Stimulated activated CD4-positive, alpha-beta T cell treated with anti-CD3 and anti-CD28 coated beads, Interleukin-15, amount 100 ng/mL, for 24 hours (primary cell): ENCODE results near the gene FAM241B.

Experiments used
- DNase-seq: peaks from one replicate; pipeline ENCODE4 v3.0.0-alpha.2; 2020

The FAM241B gene

DNA sequence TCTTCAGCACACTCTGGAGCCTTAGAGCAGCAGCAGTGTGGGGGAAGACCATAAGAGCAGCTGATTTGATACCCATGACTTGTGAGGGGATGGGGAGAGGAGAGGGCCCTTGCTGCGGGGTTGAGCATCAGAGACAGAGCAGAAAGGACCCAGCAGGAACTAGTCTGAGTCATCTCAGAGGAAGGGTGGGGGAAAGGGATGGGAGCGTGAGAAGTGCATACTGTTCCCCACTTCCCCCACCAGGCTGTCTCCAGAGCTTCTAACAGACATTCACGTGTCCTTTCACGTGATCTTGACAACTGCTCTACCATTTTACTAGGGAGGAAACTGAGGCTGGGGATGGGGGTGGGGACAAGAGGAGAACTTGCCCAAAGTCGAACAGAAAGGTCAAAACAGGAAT lies 38.7 kb downstream of the FAM241B start:
- no peak for DNase-seq

DNA sequence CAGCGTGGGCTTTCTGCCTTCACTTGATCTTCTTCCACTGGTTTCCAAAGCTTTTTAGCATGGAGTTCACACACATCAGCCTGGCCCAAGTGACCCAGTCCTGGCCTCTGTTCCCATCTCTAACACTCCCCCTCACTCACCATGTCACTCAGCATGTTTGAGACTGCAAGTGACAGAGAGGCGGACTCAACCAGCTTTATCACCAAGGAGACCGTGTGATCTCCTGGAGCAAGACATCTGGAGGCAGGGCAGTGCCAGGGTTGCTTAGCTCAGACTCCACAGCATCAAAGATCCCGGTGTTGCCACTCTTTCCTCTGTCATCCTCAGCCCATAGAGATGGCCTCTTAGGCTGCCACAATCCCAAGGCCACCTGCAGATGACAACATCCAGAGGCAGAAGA lies 39.4 kb downstream of the FAM241B start:
- DNase-seq: no peak

DNA sequence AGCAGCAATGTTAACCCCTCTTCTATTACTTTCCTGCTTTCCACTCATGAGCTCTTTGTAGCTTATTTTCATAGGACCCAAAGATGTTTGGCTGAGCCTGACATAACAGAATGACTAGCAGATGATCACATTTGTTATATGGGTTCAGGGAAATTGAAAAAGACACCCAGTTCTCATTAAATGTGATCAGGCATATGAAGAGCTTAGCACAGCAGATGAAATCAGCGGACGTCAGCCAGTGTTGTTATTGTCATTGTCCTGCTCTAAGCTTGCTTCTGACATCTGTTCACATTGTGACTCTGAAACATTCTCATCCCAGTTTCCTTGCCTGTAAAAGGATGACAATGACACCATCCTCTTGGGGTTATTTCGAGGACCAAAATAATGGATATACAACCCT lies 43.5 kb downstream of the FAM241B start:
- DNase-seq: no peak

DNA sequence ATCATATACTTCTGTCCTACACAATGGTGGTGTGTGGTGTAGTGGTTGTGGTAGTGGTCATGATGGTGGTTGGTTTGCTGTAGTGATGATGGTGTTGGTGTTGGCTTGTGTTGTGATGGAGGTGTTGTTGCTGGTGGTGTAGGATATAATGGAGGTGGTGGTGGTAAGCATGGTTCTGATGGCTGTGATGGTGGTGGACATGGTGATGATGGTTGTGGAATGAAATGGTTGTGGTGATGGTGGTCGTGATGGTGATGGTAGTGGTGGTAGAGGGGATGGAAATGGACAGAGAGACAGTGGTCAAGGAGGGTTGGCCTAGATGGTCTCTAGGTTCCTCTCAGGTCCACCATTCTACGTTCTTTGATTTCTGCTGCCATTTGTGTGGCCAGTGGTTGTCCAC lies 44.7 kb downstream of the FAM241B start:
- DNase-seq: no peak

DNA sequence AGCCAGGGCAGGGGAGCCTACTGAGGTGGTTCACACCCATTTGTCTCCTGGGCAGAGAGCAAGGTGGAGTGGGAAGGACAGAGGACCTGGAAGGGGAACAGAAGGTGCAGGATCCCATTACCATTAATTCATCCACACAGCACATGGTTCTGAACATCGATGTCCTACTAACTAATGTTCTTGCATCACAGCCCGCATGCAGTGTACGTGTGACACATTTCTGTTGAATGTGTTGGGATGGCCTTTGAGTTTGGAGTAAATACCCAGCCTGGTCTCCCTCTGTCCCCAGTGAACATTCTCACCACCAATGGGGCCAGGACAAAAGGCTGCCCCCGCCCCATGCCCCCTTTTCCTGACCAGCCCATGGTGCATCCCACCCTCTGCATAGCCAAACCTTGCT lies 46.3 kb downstream of the FAM241B start:
- DNase-seq: no peak

DNA sequence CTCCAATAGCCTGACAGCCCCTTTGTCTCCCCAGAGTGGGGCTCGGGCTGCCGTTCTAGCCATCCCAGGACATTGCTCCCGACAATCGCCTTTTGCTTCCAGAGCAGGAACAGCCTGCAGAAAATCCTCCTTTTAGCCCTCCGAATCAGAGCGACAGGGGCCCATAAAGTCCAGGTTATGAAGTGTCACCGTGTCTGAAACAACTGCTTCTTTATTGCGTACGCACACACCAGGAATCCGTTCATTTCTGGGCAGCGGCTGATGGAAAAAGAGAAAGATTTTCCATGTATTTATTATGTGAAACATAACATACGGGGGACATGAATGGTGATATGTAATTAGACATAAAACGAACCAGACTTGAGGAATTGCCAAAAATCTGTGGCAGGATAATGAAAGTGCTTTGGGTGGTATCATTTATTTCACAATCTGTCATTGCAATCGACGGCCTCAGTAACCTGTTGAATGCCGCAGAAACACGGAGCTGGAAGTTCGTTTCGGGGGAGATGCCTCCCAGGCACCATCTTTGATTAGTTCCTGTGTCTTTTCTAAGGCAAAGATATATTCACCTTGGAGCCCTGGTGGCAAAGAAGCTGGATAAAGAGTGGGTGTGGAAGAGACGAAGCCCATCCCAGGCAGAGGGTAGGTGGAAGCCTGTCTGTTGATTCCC lies 48.1 kb downstream of the FAM241B start:
- DNase-seq: no peak

DNA sequence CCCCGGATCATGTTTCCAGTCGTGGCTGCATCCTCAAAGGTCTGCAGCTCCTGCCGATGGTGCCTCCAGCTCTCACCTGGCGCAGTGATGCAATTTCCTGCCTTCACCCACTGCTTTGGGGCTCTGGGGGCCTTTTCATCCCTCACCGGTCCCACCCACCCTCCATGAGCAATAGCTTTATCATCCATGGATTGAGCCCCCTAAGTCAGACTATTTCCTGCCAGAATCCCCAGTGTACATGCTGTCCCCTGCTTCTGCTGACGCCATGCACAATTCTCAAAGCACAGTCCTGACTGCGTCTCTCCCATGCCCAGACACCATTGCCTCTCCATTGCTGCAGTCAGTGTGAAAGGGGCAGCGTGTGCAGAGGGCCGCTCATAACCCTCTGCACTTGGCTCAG lies 49.7 kb downstream of the FAM241B start:
- DNase-seq: no peak

DNA sequence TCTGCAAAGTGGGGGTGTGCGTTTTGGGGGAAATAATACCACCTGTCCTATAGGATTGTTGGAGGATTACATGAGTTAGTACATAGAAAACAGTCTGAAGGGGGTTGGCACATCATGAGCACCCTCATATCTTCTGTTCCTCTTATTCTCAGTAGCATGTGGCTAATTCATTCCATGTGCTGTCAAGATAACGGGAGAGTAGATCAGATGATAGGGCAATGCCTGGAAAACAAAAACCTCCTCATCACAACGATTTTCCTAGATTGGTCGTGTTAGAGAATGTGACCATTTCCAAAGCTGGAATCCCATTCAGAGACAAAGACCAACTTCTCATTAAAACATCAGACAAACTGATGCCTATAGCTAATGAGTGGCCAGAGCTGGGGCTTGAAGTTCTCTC lies 50.6 kb downstream of the FAM241B start:
- no peak for DNase-seq

DNA sequence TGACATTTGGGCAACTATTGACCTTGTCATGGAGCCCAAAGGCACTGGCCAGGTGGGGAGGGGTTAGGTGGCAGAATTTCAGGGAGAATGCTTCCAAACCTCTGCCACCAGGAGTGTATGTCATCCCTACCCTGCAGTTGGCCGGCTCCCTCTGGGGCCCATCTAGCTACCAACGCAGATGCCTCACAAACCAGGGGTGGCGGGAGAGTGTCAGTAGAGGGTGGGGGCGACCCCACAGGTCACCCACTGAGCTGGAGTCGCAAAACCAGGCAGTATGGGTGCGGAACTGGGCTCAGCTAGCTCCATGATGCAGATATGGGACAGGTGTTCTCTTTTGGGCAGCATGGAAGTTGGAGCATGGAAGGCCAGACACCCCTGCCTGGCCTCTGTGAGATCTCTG lies 51.4 kb downstream of the FAM241B start:
- no peak for DNase-seq

DNA sequence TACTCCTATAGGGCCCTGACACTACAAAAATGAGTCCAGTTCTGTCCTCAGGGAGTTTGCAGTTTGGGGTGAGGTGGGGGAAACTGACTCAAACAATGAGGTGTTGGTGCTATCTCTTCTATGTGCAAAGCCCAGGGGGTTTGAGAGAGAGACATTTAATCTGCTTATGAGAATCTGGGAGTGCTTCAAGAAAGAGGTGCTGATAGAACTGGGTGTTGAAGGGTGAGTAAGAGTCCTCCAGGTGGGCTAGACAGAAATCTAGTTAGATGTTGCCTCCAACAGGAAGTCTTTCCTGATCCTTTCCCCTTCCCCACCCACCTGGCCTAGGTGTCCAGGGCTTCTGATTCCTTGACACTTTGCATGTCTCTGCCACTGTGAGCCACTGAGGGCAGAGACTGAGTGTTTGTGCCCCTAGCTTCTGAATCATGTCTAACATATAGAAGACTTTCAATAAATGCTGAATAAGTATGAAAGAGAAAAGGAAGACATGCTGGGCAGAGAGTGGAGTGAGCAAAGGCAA lies 53.0 kb downstream of the FAM241B start:
- no peak for DNase-seq
